ENCODE data around the gene ABITRAM.
"Not testable (repeated sequence)": the region's sequence is repeated elsewhere in the genome, so short reads cannot be mapped to it uniquely, and the experiment has no call there.

Gene ABITRAM

DNA sequence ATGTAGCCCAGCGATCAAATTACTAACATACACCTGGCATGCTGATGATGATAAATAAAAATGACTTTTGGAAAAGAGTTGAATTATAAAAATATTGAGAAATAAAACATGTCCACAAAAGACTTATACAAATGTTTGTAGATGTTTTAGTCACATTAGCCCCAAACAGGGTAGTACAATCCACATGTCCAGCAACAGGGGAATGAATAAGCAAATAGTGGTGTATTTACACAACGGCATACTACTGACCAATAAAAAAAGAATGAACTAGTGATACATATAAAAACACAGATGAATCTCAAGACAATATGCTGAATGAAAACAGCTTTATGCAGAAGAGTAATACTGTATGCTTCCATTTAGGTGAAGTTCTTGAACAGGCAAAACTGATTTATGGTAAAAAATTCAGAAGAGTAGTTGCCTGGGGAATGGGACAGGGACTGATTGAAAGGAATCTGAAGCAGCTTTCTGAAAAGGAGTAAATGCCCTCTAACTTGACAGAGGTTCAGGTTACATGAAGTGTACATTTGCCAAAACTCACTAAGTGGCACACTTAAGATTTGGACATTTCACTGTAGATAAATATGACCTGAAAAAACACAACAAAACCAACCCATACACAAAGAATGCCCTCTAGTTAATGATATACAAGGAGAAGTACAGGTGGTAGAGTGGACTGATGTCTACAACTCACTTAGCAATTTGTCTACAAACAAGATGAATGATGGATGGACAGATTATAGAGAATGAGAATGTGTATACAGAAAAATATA lies 36.7 kb upstream of the ABITRAM start:
- DNase-seq (ENCODE audit: low read depth): no peak
- no peak overlapping the region for H3K4me3 ChIP-seq (ENCODE audit: low read depth, low read length)
- TF ChIP-seq, protein P1, sequence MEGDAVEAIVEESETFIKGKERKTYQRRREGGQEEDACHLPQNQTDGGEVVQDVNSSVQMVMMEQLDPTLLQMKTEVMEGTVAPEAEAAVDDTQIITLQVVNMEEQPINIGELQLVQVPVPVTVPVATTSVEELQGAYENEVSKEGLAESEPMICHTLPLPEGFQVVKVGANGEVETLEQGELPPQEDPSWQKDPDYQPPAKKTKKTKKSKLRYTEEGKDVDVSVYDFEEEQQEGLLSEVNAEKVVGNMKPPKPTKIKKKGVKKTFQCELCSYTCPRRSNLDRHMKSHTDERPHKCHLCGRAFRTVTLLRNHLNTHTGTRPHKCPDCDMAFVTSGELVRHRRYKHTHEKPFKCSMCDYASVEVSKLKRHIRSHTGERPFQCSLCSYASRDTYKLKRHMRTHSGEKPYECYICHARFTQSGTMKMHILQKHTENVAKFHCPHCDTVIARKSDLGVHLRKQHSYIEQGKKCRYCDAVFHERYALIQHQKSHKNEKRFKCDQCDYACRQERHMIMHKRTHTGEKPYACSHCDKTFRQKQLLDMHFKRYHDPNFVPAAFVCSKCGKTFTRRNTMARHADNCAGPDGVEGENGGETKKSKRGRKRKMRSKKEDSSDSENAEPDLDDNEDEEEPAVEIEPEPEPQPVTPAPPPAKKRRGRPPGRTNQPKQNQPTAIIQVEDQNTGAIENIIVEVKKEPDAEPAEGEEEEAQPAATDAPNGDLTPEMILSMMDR (conservative IDR thresholded peaks at IDR 0.05; ENCODE audit: low read depth, low read length): no peak

DNA sequence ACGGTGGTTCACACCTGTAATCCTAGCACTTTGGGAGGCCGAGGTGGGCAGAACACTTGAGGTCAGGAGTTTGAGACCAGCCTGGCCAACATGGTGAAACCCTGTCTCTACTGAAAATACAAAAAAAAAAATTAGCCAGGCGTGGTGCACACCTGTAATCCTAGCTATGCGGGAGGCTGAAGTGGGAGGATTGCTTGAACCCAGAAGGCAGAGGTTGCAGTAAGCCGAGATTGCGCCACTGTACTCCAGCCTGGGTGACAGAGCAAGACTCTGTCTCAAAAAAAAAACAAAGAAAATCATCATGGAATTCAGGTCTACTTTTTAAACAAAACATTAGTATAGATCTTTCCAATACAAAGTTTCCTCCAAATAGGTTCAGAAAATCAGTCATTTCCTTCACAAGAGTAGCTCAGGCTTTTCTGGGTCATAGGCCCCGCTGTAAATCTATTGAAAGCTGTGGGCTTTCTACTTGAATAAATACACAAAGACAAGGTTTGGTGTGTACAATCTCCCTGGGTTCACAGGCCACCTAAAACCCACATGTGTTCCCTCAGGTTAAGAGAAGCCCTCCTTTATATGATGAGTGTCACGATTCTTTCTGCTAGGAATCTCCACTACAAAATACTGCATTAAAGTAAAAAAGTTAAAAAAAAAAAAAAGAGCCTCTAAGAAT lies 35.0 kb upstream of the ABITRAM start:
- H3K4me3 ChIP-seq (ENCODE audit: low read depth, low read length); DNase-seq (ENCODE audit: low read depth): not testable (repeated sequence)

DNA sequence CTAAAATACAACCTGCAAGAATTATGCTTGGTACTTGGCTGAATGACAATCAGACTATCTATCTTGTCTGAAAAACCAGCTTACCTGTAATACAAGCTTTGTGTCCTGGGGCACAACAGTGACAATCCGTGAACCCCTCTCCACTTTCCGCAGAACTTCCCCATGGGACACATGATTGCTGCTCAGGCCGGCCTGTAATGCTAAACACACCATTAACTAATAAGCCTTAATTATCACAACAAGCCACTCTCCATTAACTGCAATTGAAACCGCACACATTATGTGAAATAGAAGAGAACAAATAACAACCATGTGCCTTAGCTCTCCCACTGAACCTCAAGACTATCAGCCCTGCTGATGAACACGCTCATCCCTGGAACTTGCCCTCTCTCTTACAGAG lies 34.0 kb upstream of the ABITRAM start:
- H3K4me3 ChIP-seq (ENCODE audit: low read depth, low read length): no peak overlapping the region
- no peak for DNase-seq (ENCODE audit: low read depth)
- TF ChIP-seq, protein P1 (conservative IDR thresholded peaks at IDR 0.05; ENCODE audit: low read depth, low read length): no peak

DNA sequence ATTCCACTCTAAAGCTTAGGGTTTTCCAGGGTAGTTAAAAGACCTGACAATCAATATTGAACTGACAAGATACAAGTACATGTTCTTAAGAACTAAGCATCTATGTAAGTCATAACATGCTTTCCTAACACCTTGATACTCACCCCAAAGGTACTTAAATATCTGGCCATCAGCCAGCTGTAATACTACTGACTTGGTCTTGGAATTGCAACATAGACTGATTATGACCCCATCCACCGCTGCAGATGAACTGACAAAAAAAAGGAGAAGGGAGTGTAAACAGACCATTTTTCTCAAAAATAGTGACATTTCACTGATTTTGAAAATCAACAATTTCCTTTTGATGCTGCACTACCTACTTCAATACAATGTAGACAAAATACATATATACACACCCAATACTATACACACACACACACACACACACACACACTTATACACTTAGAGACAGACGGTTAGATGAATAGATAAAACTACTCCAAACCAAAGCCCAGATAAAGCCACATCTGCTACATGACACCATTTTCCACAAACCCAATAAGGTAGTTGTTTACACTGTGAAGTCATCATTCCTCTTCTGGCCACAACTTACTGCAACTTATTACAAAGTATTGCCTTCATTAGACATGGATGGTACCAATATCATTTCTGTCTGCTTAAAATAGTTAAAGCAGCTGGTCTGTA lies 30.6 kb upstream of the ABITRAM start:
- peak; percentile 40 for DNase-seq (ENCODE audit: low read depth)
- TF ChIP-seq, protein P1 (conservative IDR thresholded peaks at IDR 0.05; ENCODE audit: low read depth, low read length): no peak
- H3K4me3 ChIP-seq (ENCODE audit: low read depth, low read length): no peak overlapping the region

DNA sequence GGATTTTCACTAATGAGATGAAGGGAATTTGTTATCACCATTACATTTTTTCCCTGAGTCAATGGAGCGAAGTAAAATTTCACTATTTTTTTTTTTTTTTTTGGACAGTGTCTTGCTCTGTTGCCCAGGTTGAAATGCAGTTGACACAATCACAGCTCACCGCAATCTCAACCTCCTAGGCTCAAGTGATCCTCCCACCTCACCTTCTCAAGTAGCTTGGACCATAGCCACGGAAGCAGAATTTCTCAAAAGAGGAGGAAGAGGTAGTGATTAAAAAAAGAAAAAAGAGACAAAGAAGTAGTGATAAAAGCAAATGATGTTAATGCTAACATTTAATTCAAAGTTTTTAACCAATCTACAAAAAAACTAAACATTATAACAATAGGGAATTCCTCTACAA lies 30.0 kb upstream of the ABITRAM start:
- H3K4me3 ChIP-seq (ENCODE audit: low read depth, low read length): no peak overlapping the region
- TF ChIP-seq, protein P1 (conservative IDR thresholded peaks at IDR 0.05; ENCODE audit: low read depth, low read length): no peak
- no peak for DNase-seq (ENCODE audit: low read depth)

DNA sequence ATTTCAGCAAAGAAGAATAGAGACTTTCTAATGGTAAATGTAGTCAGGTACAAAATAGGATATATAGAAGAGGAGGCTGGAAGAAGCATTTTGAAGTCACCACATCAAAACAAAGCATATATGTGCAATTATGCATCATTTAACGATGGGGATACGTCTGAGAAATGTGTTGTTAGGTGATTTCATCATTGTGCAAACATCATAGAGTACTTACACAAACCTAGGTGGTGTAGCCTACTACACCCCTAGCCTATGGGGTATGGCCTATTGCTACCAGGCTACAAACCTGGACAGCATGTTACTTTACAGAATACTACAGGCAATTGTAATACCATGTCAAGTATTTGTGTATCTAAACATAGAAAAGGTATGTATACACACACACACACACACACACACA lies 28.7 kb upstream of the ABITRAM start:
- no peak overlapping the region for H3K4me3 ChIP-seq (ENCODE audit: low read depth, low read length)
- DNase-seq (ENCODE audit: low read depth): no peak
- TF ChIP-seq, protein P1 (conservative IDR thresholded peaks at IDR 0.05; ENCODE audit: low read depth, low read length): no peak

DNA sequence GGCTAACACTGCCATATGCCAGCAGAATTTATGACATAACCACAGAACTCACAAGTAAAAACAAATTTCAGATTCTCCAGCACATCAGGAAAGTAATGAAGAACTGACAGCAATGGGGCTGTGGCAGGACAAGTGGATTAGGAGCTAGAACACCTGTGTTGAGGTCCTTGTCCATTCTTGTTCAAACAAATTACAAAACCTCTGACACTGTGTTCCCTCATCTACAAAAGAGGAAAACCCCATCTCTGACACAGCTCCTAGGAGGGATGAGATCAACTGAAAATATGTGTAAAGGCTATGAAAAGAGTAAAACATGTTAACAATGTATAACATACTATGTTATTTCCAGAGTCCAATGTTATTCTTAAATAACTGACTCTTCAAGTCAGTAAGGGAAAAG lies 23.8 kb upstream of the ABITRAM start:
- H3K4me3 ChIP-seq (ENCODE audit: low read depth, low read length): no peak overlapping the region
- TF ChIP-seq, protein P1 (conservative IDR thresholded peaks at IDR 0.05; ENCODE audit: low read depth, low read length): no peak
- no peak for DNase-seq (ENCODE audit: low read depth)

Measured in choroid plexus epithelial cell (primary cell).